HFF-Myc (cell line): ENCODE measurements around the gene HDDC3.

ENCODE experiments used
- DNase-seq: peaks from one replicate; pipeline ENCODE4 v3.0.0-alpha.2; 2011; ENCODE audit warnings: low read depth; ENCODE audit errors: extremely low read depth
- H3K4me3 ChIP-seq: replicated peaks from 2 replicates; pipeline ENCODE4 v1.5.1; 2011; ENCODE audit warnings: low read depth, mild to moderate bottlenecking, control low read depth, low read length
- TF ChIP-seq, protein P1 (sequence below): IDR thresholded peaks from 2 replicates; pipeline ENCODE4 v1.5.1; 2012; ENCODE audit warnings: mild to moderate bottlenecking, low read depth, low read length, control low read depth; ENCODE audit errors: missing control alignments

HDDC3 gene

DNA sequence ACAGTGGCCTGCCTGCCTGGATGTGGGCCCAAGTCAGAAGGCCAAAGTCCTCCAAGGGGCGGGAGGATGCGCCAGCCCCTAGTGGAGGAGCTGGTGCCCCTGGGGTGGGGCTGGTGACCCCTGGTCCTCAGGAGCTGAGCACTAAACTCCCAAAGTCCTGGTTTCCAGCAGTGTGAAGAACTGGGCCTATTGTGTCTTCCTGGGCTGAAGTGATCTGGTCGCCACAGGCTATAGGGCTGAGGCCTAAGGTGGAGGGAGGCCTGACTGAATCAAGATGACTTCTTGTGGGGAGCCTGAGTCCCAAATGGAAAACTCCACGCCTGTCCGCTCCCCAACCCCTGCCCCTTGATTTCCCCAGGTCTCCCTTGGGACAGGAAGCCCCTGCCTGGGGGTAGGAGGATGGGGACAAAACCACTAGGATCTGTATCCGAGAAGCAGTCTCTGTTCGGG is 48.8 kb downstream of the HDDC3 start:
- no peak for DNase-seq
- TF ChIP-seq, protein P1, sequence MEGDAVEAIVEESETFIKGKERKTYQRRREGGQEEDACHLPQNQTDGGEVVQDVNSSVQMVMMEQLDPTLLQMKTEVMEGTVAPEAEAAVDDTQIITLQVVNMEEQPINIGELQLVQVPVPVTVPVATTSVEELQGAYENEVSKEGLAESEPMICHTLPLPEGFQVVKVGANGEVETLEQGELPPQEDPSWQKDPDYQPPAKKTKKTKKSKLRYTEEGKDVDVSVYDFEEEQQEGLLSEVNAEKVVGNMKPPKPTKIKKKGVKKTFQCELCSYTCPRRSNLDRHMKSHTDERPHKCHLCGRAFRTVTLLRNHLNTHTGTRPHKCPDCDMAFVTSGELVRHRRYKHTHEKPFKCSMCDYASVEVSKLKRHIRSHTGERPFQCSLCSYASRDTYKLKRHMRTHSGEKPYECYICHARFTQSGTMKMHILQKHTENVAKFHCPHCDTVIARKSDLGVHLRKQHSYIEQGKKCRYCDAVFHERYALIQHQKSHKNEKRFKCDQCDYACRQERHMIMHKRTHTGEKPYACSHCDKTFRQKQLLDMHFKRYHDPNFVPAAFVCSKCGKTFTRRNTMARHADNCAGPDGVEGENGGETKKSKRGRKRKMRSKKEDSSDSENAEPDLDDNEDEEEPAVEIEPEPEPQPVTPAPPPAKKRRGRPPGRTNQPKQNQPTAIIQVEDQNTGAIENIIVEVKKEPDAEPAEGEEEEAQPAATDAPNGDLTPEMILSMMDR = no peak
- H3K4me3 ChIP-seq = no peak overlapping the region

DNA sequence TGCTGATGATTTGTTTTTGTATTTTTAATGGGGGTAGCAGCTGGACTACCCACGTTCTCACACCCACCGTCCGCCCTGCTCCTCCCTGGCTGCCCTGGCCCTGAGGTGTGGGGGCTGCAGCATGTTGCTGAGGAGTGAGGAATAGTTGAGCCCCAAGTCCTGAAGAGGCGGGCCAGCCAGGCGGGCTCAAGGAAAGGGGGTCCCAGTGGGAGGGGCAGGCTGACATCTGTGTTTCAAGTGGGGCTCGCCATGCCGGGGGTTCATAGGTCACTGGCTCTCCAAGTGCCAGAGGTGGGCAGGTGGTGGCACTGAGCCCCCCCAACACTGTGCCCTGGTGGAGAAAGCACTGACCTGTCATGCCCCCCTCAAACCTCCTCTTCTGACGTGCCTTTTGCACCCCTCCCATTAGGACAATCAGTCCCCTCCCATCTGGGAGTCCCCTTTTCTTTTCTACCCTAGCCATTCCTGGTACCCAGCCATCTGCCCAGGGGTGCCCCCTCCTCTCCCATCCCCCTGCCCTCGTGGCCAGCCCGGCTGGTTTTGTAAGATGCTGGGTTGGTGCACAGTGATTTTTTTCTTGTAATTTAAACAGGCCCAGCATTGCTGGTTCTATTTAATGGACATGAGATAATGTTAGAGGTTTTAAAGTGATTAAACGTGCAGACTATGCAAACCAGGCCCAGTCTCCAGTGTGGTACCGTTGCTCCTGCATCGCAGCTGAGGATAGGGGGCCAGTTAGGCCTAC is 49.4 kb downstream of the HDDC3 start:
- DNase-seq = no peak
- no peak overlapping the region for H3K4me3 ChIP-seq
- TF ChIP-seq, protein P1 = no peak

DNA sequence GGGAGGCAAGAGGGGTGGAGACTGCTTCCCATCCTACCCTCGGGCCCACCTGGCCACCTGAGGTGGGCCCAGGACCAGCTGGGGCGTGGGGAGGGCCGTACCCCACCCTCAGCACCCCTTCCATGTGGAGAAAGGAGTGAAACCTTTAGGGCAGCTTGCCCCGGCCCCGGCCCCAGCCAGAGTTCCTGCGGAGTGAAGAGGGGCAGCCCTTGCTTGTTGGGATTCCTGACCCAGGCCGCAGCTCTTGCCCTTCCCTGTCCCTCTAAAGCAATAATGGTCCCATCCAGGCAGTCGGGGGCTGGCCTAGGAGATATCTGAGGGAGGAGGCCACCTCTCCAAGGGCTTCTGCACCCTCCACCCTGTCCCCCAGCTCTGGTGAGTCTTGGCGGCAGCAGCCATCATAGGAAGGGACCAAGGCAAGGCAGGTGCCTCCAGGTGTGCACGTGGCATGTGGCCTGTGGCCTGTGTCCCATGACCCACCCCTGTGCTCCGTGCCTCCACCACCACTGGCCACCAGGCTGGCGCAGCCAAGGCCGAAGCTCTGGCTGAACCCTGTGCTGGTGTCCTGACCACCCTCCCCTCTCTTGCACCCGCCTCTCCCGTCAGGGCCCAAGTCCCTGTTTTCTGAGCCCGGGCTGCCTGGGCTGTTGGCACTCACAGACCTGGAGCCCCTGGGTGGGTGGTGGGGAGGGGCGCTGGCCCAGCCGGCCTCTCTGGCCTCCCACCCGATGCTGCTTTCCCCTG is 50.2 kb downstream of the HDDC3 start:
- H3K4me3 ChIP-seq = no peak overlapping the region
- DNase-seq = no peak
- TF ChIP-seq, protein P1 = no peak

DNA sequence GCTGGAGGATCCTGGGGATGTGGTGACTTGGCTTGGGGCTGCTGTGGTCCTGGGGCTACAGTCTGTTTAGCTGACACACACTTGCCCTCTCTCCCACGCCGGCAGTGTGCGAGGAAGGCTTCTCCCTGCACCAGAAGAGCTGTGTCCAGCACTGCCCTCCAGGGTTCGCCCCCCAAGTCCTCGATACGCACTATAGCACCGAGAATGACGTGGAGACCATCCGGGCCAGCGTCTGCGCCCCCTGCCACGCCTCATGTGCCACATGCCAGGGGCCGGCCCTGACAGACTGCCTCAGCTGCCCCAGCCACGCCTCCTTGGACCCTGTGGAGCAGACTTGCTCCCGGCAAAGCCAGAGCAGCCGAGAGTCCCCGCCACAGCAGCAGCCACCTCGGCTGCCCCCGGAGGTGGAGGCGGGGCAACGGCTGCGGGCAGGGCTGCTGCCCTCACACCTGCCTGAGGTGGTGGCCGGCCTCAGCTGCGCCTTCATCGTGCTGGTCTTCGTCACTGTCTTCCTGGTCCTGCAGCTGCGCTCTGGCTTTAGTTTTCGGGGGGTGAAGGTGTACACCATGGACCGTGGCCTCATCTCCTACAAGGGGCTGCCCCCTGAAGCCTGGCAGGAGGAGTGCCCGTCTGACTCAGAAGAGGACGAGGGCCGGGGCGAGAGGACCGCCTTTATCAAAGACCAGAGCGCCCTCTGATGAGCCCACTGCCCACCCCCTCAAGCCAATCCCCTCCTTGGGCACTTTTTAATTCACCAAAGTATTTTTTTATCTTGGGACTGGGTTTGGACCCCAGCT is 51.0 kb downstream of the HDDC3 start:
- no peak overlapping the region for H3K4me3 ChIP-seq
- TF ChIP-seq, protein P1 = no peak
- DNase-seq = no peak

DNA sequence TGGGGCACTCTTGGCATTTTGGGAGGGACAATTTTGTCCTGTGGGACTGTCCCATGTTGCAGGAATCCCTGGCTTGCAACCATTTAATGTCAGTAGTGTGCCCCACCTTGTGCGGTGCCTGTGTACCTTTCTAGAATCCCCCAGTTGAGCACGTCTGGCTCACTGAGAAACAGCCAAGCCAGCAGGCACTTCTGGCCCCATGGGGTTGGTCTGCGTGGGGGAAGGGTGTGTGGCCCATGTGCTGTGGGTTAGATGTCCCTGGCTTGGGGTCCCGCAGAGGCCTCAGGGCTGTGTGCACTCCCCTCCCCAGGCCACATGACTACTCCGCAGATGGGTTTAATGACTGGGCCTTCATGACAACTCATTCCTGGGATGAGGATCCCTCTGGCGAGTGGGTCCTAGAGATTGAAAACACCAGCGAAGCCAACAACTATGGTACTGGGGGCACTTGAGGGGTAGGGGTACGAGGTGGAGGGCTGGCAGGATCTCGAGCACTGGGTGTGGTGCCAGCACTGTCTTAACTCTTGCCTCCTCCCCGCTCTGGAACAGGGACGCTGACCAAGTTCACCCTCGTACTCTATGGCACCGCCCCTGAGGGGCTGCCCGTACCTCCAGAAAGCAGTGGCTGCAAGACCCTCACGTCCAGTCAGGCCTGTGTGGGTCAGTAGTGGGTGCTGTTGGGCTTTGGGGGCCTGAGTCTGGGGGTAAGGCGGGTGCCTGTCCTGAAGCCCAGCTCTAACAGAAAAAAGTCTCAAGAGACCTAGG is 51.8 kb downstream of the HDDC3 start:
- TF ChIP-seq, protein P1 = no peak
- H3K4me3 ChIP-seq = no peak overlapping the region
- no peak for DNase-seq
